Measurements from ENCODE around the gene CFAP46. TPM values are rescaled to one million over a fixed set of nuclear protein-coding genes. Genes with fewer than 3 reads are reported as not detected.
"Not testable (repeated sequence)": the region's sequence is repeated elsewhere in the genome, so short reads cannot be mapped to it uniquely, and the experiment has no call there.

The CFAP46 gene
- total RNA-seq, 2 experiments from 2014 or later, result not detected

GRCh38 chr10:132845041-132845551 lies 97.3 kb downstream of the CFAP46 start:
- intact Hi-C loops (cut with micrococcal nuclease; ENCODE audit: unreplicated experiment), result no loop called here
- H3K79me2 ChIP-seq (ENCODE audit: insufficient read depth, low read depth, low read length), result no peaks in the 10 kb centered on the region
- ChIA-PET CTCF (ENCODE audit: unreplicated experiment) (no interaction called here), POLR2A (no interaction called here)
- H3K27ac ChIP-seq (ENCODE audit: low read depth, low read length, poor library complexity, severe bottlenecking), result no peak overlapping the region
- TF ChIP-seq EZH2phosphoT487 (IDR thresholded peaks at IDR 0.05; ENCODE audit: borderline replicate concordance, low read depth, low read length) (no peak), CTCF (conservative IDR thresholded peaks at IDR 0.05; ENCODE audit: low read length) (no peak)
- no peaks in the 10 kb centered on the region for H3K9me3 ChIP-seq (ENCODE audit: low read length)
- no peak overlapping the region for H3K4me2 ChIP-seq (ENCODE audit: low read length)
- BruUV-seq (replicated peaks), result no TSS peak
- H3K36me3 ChIP-seq (ENCODE audit: insufficient read depth, low read length), result no peaks in the 10 kb centered on the region
- DNase-seq (ENCODE audit: low spot score), result no peak
- no peaks in the 10 kb centered on the region for H3K4me1 ChIP-seq (ENCODE audit: insufficient read depth, low read length, poor library complexity, severe bottlenecking)
- H2AFZ ChIP-seq (ENCODE audit: low read length), result no peak overlapping the region
- H3K9me2 ChIP-seq (ENCODE audit: insufficient read depth, low read length), result no peaks in the 10 kb centered on the region
- H4K20me1 ChIP-seq (ENCODE audit: insufficient read depth, low read length), result no peaks in the 10 kb centered on the region
- H3K4me3 ChIP-seq (ENCODE audit: low read depth, low read length, poor library complexity, severe bottlenecking), result no peak overlapping the region

- DNase-seq (ENCODE audit: low spot score), result no peak
- no peaks in the 10 kb centered on the region for H4K20me1 ChIP-seq (ENCODE audit: insufficient read depth, low read length)
- no peaks in the 10 kb centered on the region for H3K4me1 ChIP-seq (ENCODE audit: insufficient read depth, low read length, poor library complexity, severe bottlenecking)
- no peaks in the 10 kb centered on the region for H3K79me2 ChIP-seq (ENCODE audit: insufficient read depth, low read depth, low read length)
- H3K4me2 ChIP-seq (ENCODE audit: low read length), result no peak overlapping the region
- no peak overlapping the region for H3K4me3 ChIP-seq (ENCODE audit: low read depth, low read length, poor library complexity, severe bottlenecking)
- H2AFZ ChIP-seq (ENCODE audit: low read length), result no peak overlapping the region
- no peaks in the 10 kb centered on the region for H3K36me3 ChIP-seq (ENCODE audit: insufficient read depth, low read length)
- intact Hi-C loops (cut with micrococcal nuclease; ENCODE audit: unreplicated experiment), result no loop called here
- no peaks in the 10 kb centered on the region for H3K9me3 ChIP-seq (ENCODE audit: low read length)
- POLR2A ChIA-PET, result no interaction called here
- no peak overlapping the region for H3K27ac ChIP-seq (ENCODE audit: low read depth, low read length, poor library complexity, severe bottlenecking)
- no peaks in the 10 kb centered on the region for H3K9me2 ChIP-seq (ENCODE audit: insufficient read depth, low read length)
- CTCF ChIA-PET (ENCODE audit: unreplicated experiment), result no interaction called here
- TF ChIP-seq CTCF (conservative IDR thresholded peaks at IDR 0.05; ENCODE audit: low read length) (no peak), EZH2phosphoT487 (IDR thresholded peaks at IDR 0.05; ENCODE audit: borderline replicate concordance, low read depth, low read length) (no peak)
- no TSS peak for BruUV-seq (replicated peaks)
Measured at GRCh38 chr10:132844069-132844809, 98.1 kb downstream of the CFAP46 start.

- H4K20me1 ChIP-seq (ENCODE audit: insufficient read depth, low read length); H3K4me2 ChIP-seq (ENCODE audit: low read length); H3K4me1 ChIP-seq (ENCODE audit: insufficient read depth, low read length, poor library complexity, severe bottlenecking); BruUV-seq (replicated peaks); H3K9me3 ChIP-seq (ENCODE audit: low read length); H3K79me2 ChIP-seq (ENCODE audit: insufficient read depth, low read depth, low read length); DNase-seq (ENCODE audit: low spot score); H3K36me3 ChIP-seq (ENCODE audit: insufficient read depth, low read length); H2AFZ ChIP-seq (ENCODE audit: low read length); H3K27ac ChIP-seq (ENCODE audit: low read depth, low read length, poor library complexity, severe bottlenecking); CTCF ChIA-PET (ENCODE audit: unreplicated experiment); H3K4me3 ChIP-seq (ENCODE audit: low read depth, low read length, poor library complexity, severe bottlenecking); intact Hi-C loops (cut with micrococcal nuclease; ENCODE audit: unreplicated experiment); POLR2A ChIA-PET; H3K9me2 ChIP-seq (ENCODE audit: insufficient read depth, low read length): not testable (repeated sequence)
Measured at GRCh38 chr10:132843276-132843675, 99.1 kb downstream of the CFAP46 start.
